HCT116 (cell line): ENCODE measurements around the gene GARIN5B. TPM values are rescaled to one million over a fixed set of nuclear protein-coding genes. Genes with fewer than 3 reads are reported as not detected.

Source experiments
- ATAC-seq: fragments of 200-7000 bp; cut with Tn5 transposase; 2 replicates; pipeline ENCODE4 v1.9.1; 2020; ENCODE audit warnings: mild to moderate bottlenecking, moderate library complexity
- BruUV-seq: library from RNA; stranded (reverse); fragments of 400-500 nt; replicated peaks from 2 replicates; lab custom pipeline; 2021; lab: Mats Ljungman, UMichigan
- CTCF ChIA-PET: fragments of 300-600 bp; sonication (Branson Sonifier 250); formaldehyde crosslinking; loops from one replicate; lab custom pipeline; 2021; ENCODE audit warnings: antibody characterized with exemption; lab: Charles Lee
- POLR2A ChIA-PET: fragments of 300-600, 350-600 bp; sonication (Branson Sonifier 250); formaldehyde crosslinking; loops from one replicate; lab custom pipeline; 2021; ENCODE audit warnings: antibody characterized with exemption; lab: Charles Lee
- RAD21 ChIA-PET, 2 experiments: fragments of 300-600 bp; sonication (Branson Sonifier 250); formaldehyde crosslinking; loops; one replicate each; lab custom pipeline; 2023; ENCODE audit warnings: low total read pairs in 2 of 2; ENCODE audit not compliant: uncharacterized antibody in 2 of 2, unreplicated experiment in 2 of 2, low non-redundant PET in 1 of 2; lab: Charles Lee
- DNase-seq: peaks from one replicate; pipeline ENCODE4 v3.0.0-alpha.2; 2010; ENCODE audit warnings: low read depth, low spot score
- H2AFZ ChIP-seq: fragments of 200-600 bp; shearing (Covaris generic), sonication (generic); 2 replicates; pipeline ENCODE4 v1.6.1; 2017; ENCODE audit warnings: low read depth, mixed run types, mixed read lengths, antibody characterized with exemption, low read length; ENCODE audit not compliant: poor library complexity, severe bottlenecking
- H3K27ac ChIP-seq: 2 replicates; pipeline ENCODE4 v1.5.1; 2012; ENCODE audit warnings: low read depth, low read length
- H3K27me3 ChIP-seq: fragments of 200-600 bp; sonication (generic); 2 replicates; pipeline ENCODE4 v1.6.1; 2016; ENCODE audit warnings: mixed run types, low read length, mixed read lengths; ENCODE audit not compliant: insufficient read depth
- H3K36me3 ChIP-seq, 2 experiments: fragments of 200-500 bp in 1 of 2; fragments of 200-600 bp in 1 of 2; sonication (Bioruptor generic) in 1 of 2; sonication (generic) in 1 of 2; 2 replicates each; pipeline versions ENCODE4 v1.5.1 to v1.6.1; 2014 to 2016; ENCODE audit warnings: low read length in 2 of 2, inconsistent platforms in 1 of 2, mixed read lengths in 1 of 2, mixed run types in 1 of 2; ENCODE audit not compliant: insufficient read depth in 2 of 2, control insufficient read depth in 1 of 2
- H3K4me1 ChIP-seq, 2 experiments: fragments of 200-600 bp in 1 of 2; sonication (generic) in 1 of 2; 2 replicates each; pipeline versions ENCODE4 v1.5.1 to v1.6.1; 2012 to 2017; ENCODE audit warnings: low read length in 2 of 2, inconsistent platforms in 1 of 2, mild to moderate bottlenecking in 1 of 2, mixed read lengths in 1 of 2, mixed run types in 1 of 2, moderate library complexity in 1 of 2; ENCODE audit not compliant: insufficient read depth in 2 of 2, control insufficient read depth in 1 of 2
- H3K4me2 ChIP-seq: fragments of 200-600 bp; sonication (generic); 2 replicates; pipeline ENCODE4 v1.6.1; 2017; ENCODE audit warnings: mixed run types, low read length, mixed read lengths
- H3K4me3 ChIP-seq, 2 experiments: fragments of 200-600 bp in 1 of 2; sonication (generic) in 1 of 2; replicated peaks in 1 of 2; 2 replicates each; pipeline ENCODE4 v1.5.1; 2011 to 2016; ENCODE audit warnings: low read length in 2 of 2, control low read depth in 1 of 2, low read depth in 1 of 2, mild to moderate bottlenecking in 1 of 2, mixed read lengths in 1 of 2, mixed run types in 1 of 2
- H3K79me2 ChIP-seq: fragments of 200-600 bp; sonication (generic); 2 replicates; pipeline ENCODE4 v1.6.1; 2017; ENCODE audit warnings: mild to moderate bottlenecking, mixed run types, low read length, moderate library complexity, mixed read lengths; ENCODE audit not compliant: insufficient read depth
- H3K9ac ChIP-seq: fragments of 200-600 bp; sonication (generic); 2 replicates; pipeline ENCODE4 v1.6.1; 2016; ENCODE audit warnings: low read length, mixed read lengths
- H3K9me2 ChIP-seq: fragments of 200-600 bp; sonication (generic), shearing (Covaris generic); 2 replicates; pipeline ENCODE4 v1.6.1; 2017; ENCODE audit warnings: mixed run types, mild to moderate bottlenecking, moderate library complexity; ENCODE audit not compliant: insufficient read depth
- H3K9me3 ChIP-seq, 2 experiments: fragments of 200-500 bp in 1 of 2; fragments of 200-600 bp in 1 of 2; sonication (Bioruptor generic) in 1 of 2; sonication (generic) in 1 of 2; 2 replicates each; pipeline ENCODE4 v1.6.1; 2014 to 2017; ENCODE audit warnings: low read length in 2 of 2, mixed read lengths in 2 of 2, inconsistent platforms in 1 of 2, low read depth in 1 of 2, mild to moderate bottlenecking in 1 of 2, mixed run types in 1 of 2, moderate library complexity in 1 of 2; ENCODE audit not compliant: control insufficient read depth in 1 of 2, insufficient read depth in 1 of 2
- H4K20me1 ChIP-seq: fragments of 200-600 bp; sonication (generic), shearing (Covaris generic); 2 replicates; pipeline ENCODE4 v1.6.1; 2017; ENCODE audit warnings: mixed run types, mild to moderate bottlenecking, moderate library complexity; ENCODE audit not compliant: insufficient read depth
- CBX3 ChIP-seq: IDR thresholded peaks from 2 replicates; pipeline ENCODE4 v1.6.1; 2012; ENCODE audit warnings: low read depth
- ELF1 ChIP-seq: IDR thresholded peaks from 2 replicates; pipeline ENCODE4 v1.6.1; 2012; ENCODE audit warnings: low read depth, borderline replicate concordance
- FOSL1 ChIP-seq: IDR thresholded peaks from 2 replicates; pipeline ENCODE4 v1.6.1; 2012; ENCODE audit warnings: low read depth
- JUND ChIP-seq: IDR thresholded peaks from 2 replicates; pipeline ENCODE4 v1.6.1; 2012
- REST ChIP-seq: IDR thresholded peaks from 2 replicates; pipeline ENCODE4 v1.6.1; 2012; ENCODE audit warnings: low read depth
- SIN3A ChIP-seq: IDR thresholded peaks from 2 replicates; pipeline ENCODE4 v1.6.1; 2012; ENCODE audit warnings: low read depth
- YY1 ChIP-seq: IDR thresholded peaks from 2 replicates; pipeline ENCODE4 v1.6.1; 2011; ENCODE audit warnings: low read length, low read depth, moderate library complexity, mild to moderate bottlenecking; ENCODE audit not compliant: insufficient replicate concordance; ENCODE audit errors: extremely low read depth
- intact Hi-C: fragments of 100-400 bp; cut with micrococcal nuclease; formaldehyde crosslinking; loops from 2 replicates; pipeline ENCODE4 v1.10.0; 2022
- total RNA-seq: library from RNA; stranded (reverse); gene quantifications from one replicate; pipeline ENCODE4 v1.2.1, GENCODE V29; 2021; ENCODE audit not compliant: unreplicated experiment
- TF ChIP-seq, protein P1 (sequence below): IDR thresholded peaks from 2 replicates; pipeline ENCODE4 v1.6.1; 2011; ENCODE audit warnings: mild to moderate bottlenecking, low read length, moderate library complexity; ENCODE audit not compliant: insufficient replicate concordance; ENCODE audit errors: extremely low read depth
- TF ChIP-seq, protein P2 (sequence below): IDR thresholded peaks from 2 replicates; pipeline ENCODE4 v1.6.1; 2012

The GARIN5B gene
- total RNA-seq, 1 experiment from 2014 or later: not detected

DNA sequence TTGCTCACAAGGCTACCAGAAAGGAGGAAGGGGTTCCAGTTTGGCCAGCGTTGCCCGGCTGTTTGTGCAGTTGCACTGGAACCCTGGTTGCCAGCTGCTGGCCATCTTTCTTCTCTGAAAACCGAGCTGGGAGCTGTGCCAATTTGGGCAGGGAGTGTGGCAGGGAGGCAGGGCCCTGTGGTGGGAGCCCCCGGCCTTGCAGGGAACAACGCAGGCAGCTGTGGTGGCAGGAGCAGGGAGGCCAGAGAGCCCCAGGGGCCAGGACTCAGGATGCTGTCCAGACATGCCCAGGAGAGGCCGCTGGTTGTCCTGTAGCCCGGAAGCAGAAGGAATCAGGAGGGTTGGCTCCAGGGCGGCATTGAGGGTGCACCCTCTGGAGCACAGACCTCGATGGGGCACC is 18.6 kb downstream of the GARIN5B start:
- intact Hi-C loops: no loop called here
- RAD21 ChIA-PET: no interaction called here
- POLR2A ChIA-PET: no interaction called here
- ATAC-seq (no peak), DNase-seq (no peak)
- Histone ChIP-seq H3K9ac (no peak overlapping the region), H3K27ac (no peak overlapping the region; the same call in 1 of the 2 replicates), H3K4me3 (no peak overlapping the region), H2AFZ (no peak overlapping the region), H3K79me2 (peaks cover 9% of the 10 kb centered on the region; the same call in 1 of the 2 replicates), H3K4me1 (peaks cover 10 to 34% of the 10 kb centered on the region in 2 experiments; a peak in 3 of 4 replicates), H3K9me3 (no peaks in the 10 kb centered on the region), H3K36me3 (peaks cover 4 to 5% of the 10 kb centered on the region in 2 experiments; a peak in 3 of 4 replicates), H4K20me1 (no peaks in the 10 kb centered on the region), H3K9me2 (no peaks in the 10 kb centered on the region), H3K27me3 (no peaks in the 10 kb centered on the region), H3K4me2 (no peak overlapping the region)
- TF ChIP-seq, protein P1, sequence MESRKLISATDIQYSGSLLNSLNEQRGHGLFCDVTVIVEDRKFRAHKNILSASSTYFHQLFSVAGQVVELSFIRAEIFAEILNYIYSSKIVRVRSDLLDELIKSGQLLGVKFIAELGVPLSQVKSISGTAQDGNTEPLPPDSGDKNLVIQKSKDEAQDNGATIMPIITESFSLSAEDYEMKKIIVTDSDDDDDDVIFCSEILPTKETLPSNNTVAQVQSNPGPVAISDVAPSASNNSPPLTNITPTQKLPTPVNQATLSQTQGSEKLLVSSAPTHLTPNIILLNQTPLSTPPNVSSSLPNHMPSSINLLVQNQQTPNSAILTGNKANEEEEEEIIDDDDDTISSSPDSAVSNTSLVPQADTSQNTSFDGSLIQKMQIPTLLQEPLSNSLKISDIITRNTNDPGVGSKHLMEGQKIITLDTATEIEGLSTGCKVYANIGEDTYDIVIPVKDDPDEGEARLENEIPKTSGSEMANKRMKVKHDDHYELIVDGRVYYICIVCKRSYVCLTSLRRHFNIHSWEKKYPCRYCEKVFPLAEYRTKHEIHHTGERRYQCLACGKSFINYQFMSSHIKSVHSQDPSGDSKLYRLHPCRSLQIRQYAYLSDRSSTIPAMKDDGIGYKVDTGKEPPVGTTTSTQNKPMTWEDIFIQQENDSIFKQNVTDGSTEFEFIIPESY: no peak
- BruUV-seq: no TSS peak
- CTCF ChIA-PET: no interaction called here

- Histone ChIP-seq H3K4me2 (peak overlapping the region; percentile 98), H3K4me1 (peaks cover 17 to 48% of the 10 kb centered on the region in 2 experiments), H3K27ac (no peak overlapping the region), H2AFZ (no peak overlapping the region), H3K36me3 (peaks cover 4 to 5% of the 10 kb centered on the region in 2 experiments; a peak in 3 of 4 replicates), H3K79me2 (peaks cover 9% of the 10 kb centered on the region; the same call in 1 of the 2 replicates), H3K9me2 (no peaks in the 10 kb centered on the region), H3K4me3 (peak overlapping the region; percentile 16 to 74; a peak in 3 of 4 replicates), H3K9me3 (no peaks in the 10 kb centered on the region), H3K9ac (peak overlapping the region; percentile 85; the same call in 1 of the 2 replicates), H4K20me1 (no peaks in the 10 kb centered on the region), H3K27me3 (no peaks in the 10 kb centered on the region)
- no peak for DNase-seq
- TF ChIP-seq REST: no peak
- TF ChIP-seq JUND: no peak
- no peak for TF ChIP-seq SIN3A
- TF ChIP-seq CBX3: no peak
- TF ChIP-seq FOSL1: no peak
- TF ChIP-seq YY1: no peak
- TF ChIP-seq ELF1: no peak
- TF ChIP-seq, protein P2, sequence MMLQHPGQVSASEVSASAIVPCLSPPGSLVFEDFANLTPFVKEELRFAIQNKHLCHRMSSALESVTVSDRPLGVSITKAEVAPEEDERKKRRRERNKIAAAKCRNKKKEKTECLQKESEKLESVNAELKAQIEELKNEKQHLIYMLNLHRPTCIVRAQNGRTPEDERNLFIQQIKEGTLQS: no peak
- ChIA-PET RAD21 (no interaction called here), CTCF (no interaction called here), POLR2A (no interaction called here)
- intact Hi-C loops: no loop called here
- no peak for ATAC-seq
- BruUV-seq: TSS peak; percentile 65
These were observed 21.2 kb downstream of the GARIN5B start for GRCh38 chr19:55341595-55342531.
